ENCODE results near the gene RRP15.

RRP15 gene

DNA sequence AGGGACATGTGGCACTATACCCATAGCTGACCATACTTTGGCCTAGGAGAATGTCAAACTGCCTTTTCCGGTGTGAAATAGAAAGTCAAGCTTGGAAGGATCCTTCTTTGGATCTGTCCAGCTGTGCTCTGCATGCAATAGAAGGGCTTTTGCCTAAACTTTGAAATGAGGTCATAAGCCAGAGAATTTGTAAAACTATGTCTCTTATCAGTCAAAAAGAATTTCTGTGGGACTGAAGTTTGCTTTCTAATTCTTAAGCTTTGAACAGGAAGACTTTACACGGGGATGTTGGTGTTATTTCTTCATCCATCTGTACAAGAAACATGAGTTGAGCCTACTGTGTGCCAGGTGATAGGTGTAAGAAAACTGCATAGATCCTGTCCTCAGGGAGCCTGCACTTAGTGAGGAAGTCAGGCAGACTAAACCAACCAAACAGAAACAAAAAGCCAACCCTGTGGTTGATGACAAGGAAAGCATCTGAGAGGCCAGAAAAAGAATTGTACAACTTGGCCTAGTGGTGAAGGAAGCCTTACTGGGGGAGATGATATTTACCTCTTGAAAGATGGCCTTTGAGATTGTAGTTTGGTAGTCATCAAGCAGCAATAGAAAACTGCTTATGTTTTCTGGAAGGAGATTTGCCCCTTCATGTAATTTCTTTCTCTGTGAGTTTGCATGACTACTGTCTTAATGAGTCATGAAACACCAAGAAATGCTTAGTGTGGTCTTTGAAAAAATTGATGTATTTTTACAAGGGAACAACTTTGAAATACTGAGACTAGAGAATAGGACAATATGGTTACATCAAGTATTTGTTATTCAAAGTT, 84.8 kb downstream of the RRP15 start:
- no peak for DNase-seq (ENCODE audit: low read depth)
- H3K4me3 ChIP-seq (ENCODE audit: low read depth, low read length): no peak overlapping the region
- TF ChIP-seq, protein P1, sequence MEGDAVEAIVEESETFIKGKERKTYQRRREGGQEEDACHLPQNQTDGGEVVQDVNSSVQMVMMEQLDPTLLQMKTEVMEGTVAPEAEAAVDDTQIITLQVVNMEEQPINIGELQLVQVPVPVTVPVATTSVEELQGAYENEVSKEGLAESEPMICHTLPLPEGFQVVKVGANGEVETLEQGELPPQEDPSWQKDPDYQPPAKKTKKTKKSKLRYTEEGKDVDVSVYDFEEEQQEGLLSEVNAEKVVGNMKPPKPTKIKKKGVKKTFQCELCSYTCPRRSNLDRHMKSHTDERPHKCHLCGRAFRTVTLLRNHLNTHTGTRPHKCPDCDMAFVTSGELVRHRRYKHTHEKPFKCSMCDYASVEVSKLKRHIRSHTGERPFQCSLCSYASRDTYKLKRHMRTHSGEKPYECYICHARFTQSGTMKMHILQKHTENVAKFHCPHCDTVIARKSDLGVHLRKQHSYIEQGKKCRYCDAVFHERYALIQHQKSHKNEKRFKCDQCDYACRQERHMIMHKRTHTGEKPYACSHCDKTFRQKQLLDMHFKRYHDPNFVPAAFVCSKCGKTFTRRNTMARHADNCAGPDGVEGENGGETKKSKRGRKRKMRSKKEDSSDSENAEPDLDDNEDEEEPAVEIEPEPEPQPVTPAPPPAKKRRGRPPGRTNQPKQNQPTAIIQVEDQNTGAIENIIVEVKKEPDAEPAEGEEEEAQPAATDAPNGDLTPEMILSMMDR (IDR thresholded peaks at IDR 0.05; ENCODE audit: insufficient read depth, low read depth, low read length, missing control alignments): no peak

DNA sequence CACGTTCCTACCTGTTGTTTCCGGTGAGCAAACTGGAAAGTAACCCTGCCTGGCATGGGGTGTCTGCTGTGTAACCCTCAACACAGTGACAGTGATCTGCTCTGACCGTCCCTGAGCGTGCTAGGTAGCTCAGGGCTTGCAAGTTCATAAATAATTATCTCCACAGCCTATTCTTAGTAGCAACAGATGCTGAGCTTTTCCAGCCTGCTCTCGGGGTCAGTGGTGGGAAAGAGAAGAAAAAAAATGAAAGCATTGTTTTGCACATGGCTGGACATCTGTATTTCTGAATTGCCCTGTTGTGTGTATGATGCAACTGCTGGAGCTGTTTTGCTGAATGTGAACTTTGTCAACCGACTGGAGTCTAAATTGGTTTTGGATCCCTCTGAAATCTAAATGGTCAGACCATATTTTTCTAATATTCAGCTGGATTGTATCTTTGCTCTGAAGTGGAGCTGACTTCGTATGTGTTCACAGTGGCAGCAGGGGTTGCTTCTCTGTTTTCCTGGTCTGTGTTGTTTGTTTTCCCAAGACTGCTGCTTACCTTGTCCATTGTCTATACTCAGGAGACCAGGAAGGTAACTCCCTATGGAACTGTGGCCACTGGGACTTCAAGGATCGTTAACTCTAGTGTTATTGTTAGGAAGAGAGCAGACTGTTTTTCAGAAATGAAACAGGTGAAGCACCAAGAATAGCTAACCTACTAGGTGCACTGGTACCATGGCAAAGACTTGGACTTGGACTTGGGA, 87.0 kb downstream of the RRP15 start:
- TF ChIP-seq, protein P1 (IDR thresholded peaks at IDR 0.05; ENCODE audit: insufficient read depth, low read depth, low read length, missing control alignments): no peak
- no peak for DNase-seq (ENCODE audit: low read depth)
- no peak overlapping the region for H3K4me3 ChIP-seq (ENCODE audit: low read depth, low read length)

DNA sequence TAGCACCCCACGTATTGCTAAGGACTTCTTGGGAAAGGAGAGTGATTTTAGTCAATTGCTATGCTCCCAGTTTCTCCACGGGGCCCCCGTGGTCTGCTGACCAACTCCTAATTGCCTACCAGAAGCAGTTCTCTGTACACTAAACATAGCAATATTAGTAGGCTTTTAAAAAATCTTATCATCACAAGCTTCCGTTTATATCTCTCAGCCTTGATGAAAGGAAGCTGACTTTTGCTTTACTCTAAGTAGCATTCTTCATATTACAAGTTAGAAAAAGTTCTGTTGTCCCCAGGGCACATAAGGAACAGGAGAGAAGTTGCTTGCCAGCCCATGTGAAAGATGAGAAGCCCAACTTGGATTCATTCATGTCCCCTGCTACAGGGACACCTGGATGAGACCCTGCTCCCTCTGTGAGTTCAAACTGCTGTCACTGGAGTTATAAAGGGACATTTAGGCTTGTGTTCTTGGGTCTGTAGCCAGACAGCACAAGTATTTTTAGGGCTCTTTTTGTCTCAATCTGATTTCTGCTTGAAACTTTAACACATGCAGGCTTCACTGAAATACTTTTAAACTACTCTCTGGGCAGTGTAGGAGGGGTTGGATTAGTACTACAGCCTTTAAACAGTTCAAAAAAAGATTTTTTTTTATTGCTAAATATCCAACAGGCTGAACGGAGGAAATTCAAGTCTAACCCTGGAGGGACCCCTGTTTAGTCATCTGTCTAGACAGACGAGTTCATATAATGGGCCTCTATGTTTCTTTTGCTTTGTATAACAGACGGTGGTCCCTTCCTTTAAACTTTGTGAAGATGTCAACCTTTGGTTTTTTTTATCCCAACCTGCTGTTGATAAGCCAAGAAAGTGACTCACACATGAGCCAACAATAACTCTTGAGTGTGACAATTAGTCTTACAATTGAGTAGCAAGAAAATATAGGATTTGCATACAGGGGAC, 89.6 kb downstream of the RRP15 start:
- TF ChIP-seq, protein P1 (IDR thresholded peaks at IDR 0.05; ENCODE audit: insufficient read depth, low read depth, low read length, missing control alignments): no peak
- DNase-seq (ENCODE audit: low read depth): no peak

DNA sequence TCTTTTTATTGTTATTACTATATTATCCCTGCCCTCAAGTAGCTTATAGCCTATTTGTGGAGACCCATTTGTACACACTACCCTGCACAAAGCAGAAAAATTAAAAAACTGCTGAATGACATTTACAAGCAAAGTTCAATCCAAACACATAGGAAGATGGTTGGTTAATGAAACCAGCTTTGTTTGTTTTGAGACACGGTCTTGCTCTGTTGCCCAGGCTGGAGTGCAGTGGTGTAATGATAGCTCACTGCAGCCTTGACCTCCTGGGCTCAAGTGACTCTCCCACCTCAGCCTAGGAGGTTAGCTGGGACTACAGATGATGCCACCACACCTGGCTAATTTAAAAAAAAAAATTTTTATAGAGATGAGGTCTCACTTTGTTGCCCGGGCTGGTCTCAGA, 91.6 kb downstream of the RRP15 start:
- TF ChIP-seq, protein P1 (IDR thresholded peaks at IDR 0.05; ENCODE audit: insufficient read depth, low read depth, low read length, missing control alignments): no peak
- H3K4me3 ChIP-seq (ENCODE audit: low read depth, low read length): no peak overlapping the region
- no peak for DNase-seq (ENCODE audit: low read depth)

More for the DNA sequence above, 89.6 kb downstream of the RRP15 start:
- H3K4me3 ChIP-seq (ENCODE audit: low read depth, low read length): no peak overlapping the region

DNA sequence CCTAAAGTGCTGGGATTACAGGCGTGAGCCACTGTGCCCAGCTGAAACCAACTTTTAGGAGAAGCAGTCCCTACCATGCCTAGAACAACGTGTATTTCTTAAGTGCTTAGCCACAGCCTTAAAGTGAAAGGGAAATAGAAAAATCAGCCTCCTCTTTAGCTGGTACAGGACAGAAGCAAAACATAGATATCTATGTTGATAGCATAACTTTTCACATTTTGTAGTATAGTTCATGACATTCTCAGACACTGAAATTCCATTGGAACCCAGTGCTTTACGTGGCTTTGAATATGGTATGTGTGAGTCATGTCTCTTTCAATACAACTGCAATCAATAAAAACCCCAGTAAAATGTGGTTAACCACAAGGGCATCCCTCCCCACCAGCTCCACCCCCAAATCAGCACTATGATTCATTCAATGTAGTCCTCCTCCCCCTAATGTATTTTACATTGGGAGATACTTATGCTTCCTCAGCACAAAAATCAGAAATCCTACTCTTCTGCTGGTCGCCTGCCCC, 92.1 kb downstream of the RRP15 start:
- peak; percentile 27 for DNase-seq (ENCODE audit: low read depth)
- TF ChIP-seq, protein P1 (IDR thresholded peaks at IDR 0.05; ENCODE audit: insufficient read depth, low read depth, low read length, missing control alignments): no peak
- no peak overlapping the region for H3K4me3 ChIP-seq (ENCODE audit: low read depth, low read length)
